Neural crest cell (in vitro differentiated cells): ENCODE results near the gene CD248. TPM values are rescaled to one million over a fixed set of nuclear protein-coding genes. Genes with fewer than 3 reads are reported as not detected.

Experiments
- DNase-seq: peaks from one replicate; pipeline ENCODE4 v3.0.0; 2021; ENCODE audit warnings: low read depth, mixed read lengths, low spot score
- H3K27ac Mint-ChIP-seq: one replicate; pipeline ENCODE4 v1.8.0; 2021; ENCODE audit warnings: mild to moderate bottlenecking, mixed read lengths; ENCODE audit not compliant: unreplicated experiment
- H3K27me3 Mint-ChIP-seq: 2 replicates; pipeline ENCODE4 v1.8.0; 2021; ENCODE audit warnings: low read depth, mild to moderate bottlenecking, mixed read lengths
- H3K36me3 Mint-ChIP-seq: 2 replicates; pipeline ENCODE4 v1.8.0; 2021; ENCODE audit warnings: low read depth, mild to moderate bottlenecking, mixed read lengths
- H3K4me1 Mint-ChIP-seq: 2 replicates; pipeline ENCODE4 v1.8.0; 2021; ENCODE audit warnings: mixed read lengths
- H3K4me3 Mint-ChIP-seq: one replicate; pipeline ENCODE4 v1.8.0; 2021; ENCODE audit warnings: mild to moderate bottlenecking, mixed read lengths
- H3K9me3 Mint-ChIP-seq: 2 replicates; pipeline ENCODE4 v1.8.0; 2021; ENCODE audit warnings: mixed read lengths
- CTCF ChIP-seq: fragments of 200-600 bp; sonication (generic); conservative IDR thresholded peaks from 2 replicates; pipeline ENCODE4 v1.5.0; 2021; ENCODE audit warnings: antibody characterized with exemption, mild to moderate bottlenecking
- total RNA-seq: library from RNA; stranded (reverse); gene quantifications from 2 replicates; pipeline ENCODE4 v1.2.1, GENCODE V29; 2021

Gene CD248
- total RNA-seq, 1 donor from 2014 or later: 4.2 TPM

- Mint-ChIP-seq H3K27ac (peak overlapping the region; percentile 95), H3K36me3 (no peaks in the 10 kb centered on the region), H3K4me1 (peaks cover 36% of the 10 kb centered on the region), H3K4me3 (peak overlapping the region; percentile 91), H3K9me3 (no peaks in the 10 kb centered on the region), H3K27me3 (peaks cover 35% of the 10 kb centered on the region)
- no peak for TF ChIP-seq CTCF
- DNase-seq: no peak
Observed at GRCh38 chr11:66287889-66288670, 28.8 kb downstream of the CD248 start.

DNA sequence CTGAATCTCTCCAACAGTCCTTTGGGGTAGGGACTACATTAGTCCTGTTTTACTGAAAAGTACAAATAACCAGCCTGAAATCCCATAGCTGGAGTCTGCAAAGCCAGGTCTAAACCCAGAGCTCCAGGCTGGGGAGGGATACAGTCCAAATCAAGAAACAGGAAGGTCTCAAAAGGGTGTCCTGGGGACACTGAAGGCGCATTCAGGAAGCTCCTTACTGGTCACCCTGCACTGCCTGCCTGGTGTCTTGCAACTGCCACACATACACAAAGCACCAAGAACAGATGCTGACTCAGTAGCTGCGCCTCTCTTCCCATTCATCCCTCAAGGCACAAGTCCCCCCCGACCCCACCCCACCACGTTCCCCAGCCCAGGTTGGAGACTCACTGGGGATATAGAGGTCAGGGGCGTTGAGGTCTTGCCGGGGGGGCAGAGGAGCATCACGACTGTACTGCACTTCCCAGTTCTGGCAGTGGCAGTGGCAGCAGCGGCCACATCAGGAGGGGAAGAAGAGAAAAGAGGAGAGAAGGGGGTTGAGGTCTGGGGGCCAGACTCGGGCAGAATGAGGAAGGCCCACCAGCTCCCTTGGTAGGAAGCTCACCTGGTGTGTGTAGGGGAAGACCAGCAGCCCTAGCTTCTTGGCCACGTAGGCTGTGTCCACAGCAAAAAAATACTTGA lies 29.5 kb downstream of the CD248 start:
- H3K9me3 Mint-ChIP-seq: no peaks in the 10 kb centered on the region

DNA sequence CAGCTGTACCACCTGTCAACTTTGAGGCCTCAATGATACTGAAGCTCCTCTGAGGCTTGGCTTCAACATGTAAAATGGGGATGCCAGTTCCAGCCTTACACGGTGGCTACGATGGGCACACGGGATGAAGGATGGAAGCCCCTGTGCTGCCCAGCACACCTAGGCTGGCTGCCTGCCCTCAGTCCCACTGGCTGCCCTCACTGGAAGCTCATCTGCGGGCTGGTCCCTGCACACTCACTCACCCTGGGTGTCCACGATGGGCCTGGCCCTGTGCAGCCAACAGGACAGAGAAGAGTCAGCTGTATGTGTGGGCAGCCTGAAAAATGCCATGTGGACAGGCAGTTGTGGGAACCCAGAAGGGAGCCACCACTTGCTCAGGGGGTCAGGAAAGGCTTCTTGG lies 30.1 kb downstream of the CD248 start:
- DNase-seq: no peak
- Mint-ChIP-seq H3K27me3 (peaks cover 27% of the 10 kb centered on the region), H3K27ac (no peak overlapping the region), H3K4me1 (peaks cover 44% of the 10 kb centered on the region), H3K9me3 (no peaks in the 10 kb centered on the region), H3K36me3 (no peaks in the 10 kb centered on the region), H3K4me3 (peak overlapping the region; percentile 85)
- TF ChIP-seq CTCF: no peak

More for the DNA sequence above, 29.5 kb downstream of the CD248 start:
- TF ChIP-seq CTCF: no peak
- Mint-ChIP-seq H3K36me3 (no peaks in the 10 kb centered on the region), H3K4me3 (peak overlapping the region; percentile 85), H3K27me3 (peaks cover 28% of the 10 kb centered on the region), H3K4me1 (peaks cover 38% of the 10 kb centered on the region), H3K27ac (no peak overlapping the region)
- DNase-seq: no peak

DNA sequence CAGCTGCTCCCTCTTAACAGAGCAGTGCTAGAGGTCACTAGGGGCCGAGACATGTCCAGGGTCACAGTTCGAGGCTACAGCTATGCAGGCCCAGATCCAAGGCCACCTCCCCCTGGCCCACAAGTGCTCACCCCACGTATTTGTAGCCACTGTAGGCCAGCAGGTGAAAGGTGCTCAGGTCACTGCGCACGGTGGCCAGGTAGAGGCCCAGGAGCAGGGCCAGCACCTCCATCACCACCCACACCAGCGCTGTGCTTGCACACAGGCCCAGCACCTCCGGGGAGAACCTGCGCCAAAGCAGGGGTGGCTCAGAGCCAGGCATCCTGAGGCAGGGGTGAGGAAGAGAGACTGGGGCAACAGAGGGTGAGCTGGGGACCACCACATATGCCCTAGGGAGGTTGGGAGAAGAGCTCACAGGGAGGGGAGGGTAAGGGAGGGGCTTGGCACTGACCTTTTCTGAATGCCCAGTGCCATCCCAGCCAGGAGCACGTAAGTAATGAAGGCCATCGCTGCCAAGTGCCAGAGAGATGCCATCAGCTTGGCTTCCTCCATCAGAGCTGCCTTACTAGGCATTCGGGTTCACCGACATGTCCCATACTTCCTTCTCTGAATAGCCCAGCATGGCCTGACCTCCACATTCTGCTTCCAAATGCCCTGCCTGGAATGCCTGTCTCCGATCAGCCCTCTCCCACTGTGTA lies 31.4 kb downstream of the CD248 start:
- H3K27me3 Mint-ChIP-seq: peaks cover 26% of the 10 kb centered on the region
- no peak for TF ChIP-seq CTCF
- no peaks in the 10 kb centered on the region for H3K36me3 Mint-ChIP-seq
- no peaks in the 10 kb centered on the region for H3K9me3 Mint-ChIP-seq
- peak overlapping the region; percentile 78 for H3K27ac Mint-ChIP-seq
- H3K4me1 Mint-ChIP-seq: peaks cover 48% of the 10 kb centered on the region
- peak overlapping the region; percentile 80 for H3K4me3 Mint-ChIP-seq
- no peak for DNase-seq

DNA sequence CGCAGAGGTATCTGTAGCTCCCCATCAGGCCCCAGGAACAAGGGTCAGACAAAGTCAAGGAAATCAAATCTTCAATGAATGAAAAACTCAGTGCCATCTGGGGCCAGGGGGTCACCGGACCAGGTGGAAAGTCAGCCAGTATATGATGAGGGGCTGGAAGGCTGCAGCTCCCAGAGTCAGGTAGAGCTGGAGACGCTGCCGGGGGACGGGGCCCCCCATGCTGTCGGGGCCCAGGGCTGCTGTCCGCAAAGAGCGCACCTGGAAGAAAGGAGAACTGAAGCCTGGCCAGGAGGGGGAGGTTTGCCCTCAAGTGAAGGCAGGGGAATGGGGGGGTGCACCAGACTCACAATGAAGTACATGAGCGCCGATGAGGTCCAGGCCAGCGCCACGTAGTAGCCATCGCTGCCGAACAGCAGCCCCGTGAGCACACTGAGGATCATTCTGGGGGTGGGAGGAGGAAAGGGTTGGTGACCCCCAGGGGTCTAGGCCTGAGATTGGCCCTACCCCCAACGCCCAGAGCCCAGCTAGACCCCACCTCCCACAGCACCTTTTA lies 32.2 kb downstream of the CD248 start:
- H3K27me3 Mint-ChIP-seq: peaks cover 18% of the 10 kb centered on the region
- no peaks in the 10 kb centered on the region for H3K9me3 Mint-ChIP-seq
- H3K27ac Mint-ChIP-seq: no peak overlapping the region
- no peak for TF ChIP-seq CTCF
- no peak for DNase-seq
- no peaks in the 10 kb centered on the region for H3K36me3 Mint-ChIP-seq
- H3K4me3 Mint-ChIP-seq: peak overlapping the region; percentile 61
- peaks cover 48% of the 10 kb centered on the region for H3K4me1 Mint-ChIP-seq
